ENCODE results near the gene HLA-E. TPM values are rescaled to one million over a fixed set of nuclear protein-coding genes. Genes with fewer than 3 reads are reported as not detected.

HLA-E gene
- total RNA-seq, 1 donor from 2014 or later: 1,028 TPM

- Histone ChIP-seq H3K27me3 (no peaks in the 10 kb centered on the region), H3K27ac (peak overlapping the region; percentile 61), H3K9me3 (no peaks in the 10 kb centered on the region), H3K4me3 (no peak overlapping the region), H3K36me3 (no peaks in the 10 kb centered on the region), H3K4me1 (peaks cover 5% of the 10 kb centered on the region)
- no peak for DNase-seq
- TF ChIP-seq, protein P1, sequence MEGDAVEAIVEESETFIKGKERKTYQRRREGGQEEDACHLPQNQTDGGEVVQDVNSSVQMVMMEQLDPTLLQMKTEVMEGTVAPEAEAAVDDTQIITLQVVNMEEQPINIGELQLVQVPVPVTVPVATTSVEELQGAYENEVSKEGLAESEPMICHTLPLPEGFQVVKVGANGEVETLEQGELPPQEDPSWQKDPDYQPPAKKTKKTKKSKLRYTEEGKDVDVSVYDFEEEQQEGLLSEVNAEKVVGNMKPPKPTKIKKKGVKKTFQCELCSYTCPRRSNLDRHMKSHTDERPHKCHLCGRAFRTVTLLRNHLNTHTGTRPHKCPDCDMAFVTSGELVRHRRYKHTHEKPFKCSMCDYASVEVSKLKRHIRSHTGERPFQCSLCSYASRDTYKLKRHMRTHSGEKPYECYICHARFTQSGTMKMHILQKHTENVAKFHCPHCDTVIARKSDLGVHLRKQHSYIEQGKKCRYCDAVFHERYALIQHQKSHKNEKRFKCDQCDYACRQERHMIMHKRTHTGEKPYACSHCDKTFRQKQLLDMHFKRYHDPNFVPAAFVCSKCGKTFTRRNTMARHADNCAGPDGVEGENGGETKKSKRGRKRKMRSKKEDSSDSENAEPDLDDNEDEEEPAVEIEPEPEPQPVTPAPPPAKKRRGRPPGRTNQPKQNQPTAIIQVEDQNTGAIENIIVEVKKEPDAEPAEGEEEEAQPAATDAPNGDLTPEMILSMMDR (IDR thresholded peaks at IDR 0.05): no peak
- intact Hi-C loops (cut with DNase I): no loop called here
- peak; percentile 59 for ATAC-seq
These were observed 19.8 kb downstream of the HLA-E start for GRCh38 chr6:30508890-30509736.

DNA sequence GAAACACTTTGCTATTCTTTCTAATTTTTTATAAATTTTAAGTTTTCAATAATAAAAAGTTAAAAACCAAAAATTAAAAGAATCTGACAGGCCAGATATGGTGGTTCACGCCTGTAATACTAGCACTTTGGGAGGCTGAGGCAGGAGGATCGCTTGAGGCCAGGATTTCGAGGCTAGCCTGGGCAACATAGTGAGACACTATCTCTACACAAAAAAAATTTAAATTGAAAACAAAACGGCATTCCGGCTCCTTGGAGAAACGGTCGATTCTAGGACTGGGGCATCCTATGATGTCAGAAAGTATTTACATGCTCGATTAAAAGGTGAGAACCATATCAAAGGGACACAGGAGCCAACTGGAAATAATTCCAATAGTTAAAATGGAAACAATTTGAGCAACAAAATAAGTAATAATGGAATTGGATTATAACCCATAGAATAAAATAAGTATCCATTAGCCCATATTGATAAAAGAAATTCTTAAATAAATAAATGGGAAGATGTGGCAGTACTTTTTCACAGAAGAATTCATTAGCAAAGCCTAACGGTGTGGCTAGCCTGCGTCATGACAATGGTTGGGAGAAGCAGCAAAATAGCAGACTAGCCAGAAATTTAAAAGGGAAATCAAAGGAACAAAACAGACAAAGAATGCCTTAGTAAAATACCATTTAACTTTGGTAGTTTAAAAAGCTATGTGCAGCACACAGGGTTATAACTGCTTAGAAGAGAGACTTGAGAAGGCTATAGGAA is 21.3 kb downstream of the HLA-E start:
- Histone ChIP-seq H3K36me3 (no peaks in the 10 kb centered on the region), H3K9me3 (no peaks in the 10 kb centered on the region), H3K27me3 (no peaks in the 10 kb centered on the region), H3K27ac (peak overlapping the region; percentile 55), H3K4me1 (peaks cover 11% of the 10 kb centered on the region), H3K4me3 (no peak overlapping the region)
- intact Hi-C loops (cut with DNase I): no loop called here
- ATAC-seq: no peak
- DNase-seq: no peak
- TF ChIP-seq, protein P1 (IDR thresholded peaks at IDR 0.05): no peak

DNA sequence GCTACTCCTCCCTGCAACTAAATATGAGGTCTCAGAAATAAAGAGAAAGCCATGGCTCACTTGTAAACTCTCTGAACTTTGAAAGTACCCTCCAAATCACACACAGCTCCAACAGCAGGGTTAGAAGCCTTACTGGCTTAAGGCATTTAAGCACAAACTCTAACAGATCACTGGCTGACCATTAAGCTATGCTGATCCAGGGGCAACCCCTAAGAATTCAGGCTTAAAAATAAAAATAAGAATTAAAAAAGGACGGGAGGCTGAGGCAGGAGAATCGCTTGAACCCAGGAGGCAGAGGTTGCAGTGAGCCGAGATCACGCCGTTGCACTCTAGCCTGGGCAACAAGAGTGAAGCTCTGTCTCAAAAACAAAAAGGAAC is 21.8 kb downstream of the HLA-E start:
- no peaks in the 10 kb centered on the region for H3K27me3 ChIP-seq
- H3K4me3 ChIP-seq: no peak overlapping the region
- intact Hi-C loops (cut with DNase I): no loop called here
- H3K4me1 ChIP-seq: peaks cover 11% of the 10 kb centered on the region
- TF ChIP-seq, protein P1 (IDR thresholded peaks at IDR 0.05): no peak
- no peaks in the 10 kb centered on the region for H3K9me3 ChIP-seq
- ATAC-seq (no peak), DNase-seq (no peak)
- no peak overlapping the region for H3K27ac ChIP-seq
- no peaks in the 10 kb centered on the region for H3K36me3 ChIP-seq

DNA sequence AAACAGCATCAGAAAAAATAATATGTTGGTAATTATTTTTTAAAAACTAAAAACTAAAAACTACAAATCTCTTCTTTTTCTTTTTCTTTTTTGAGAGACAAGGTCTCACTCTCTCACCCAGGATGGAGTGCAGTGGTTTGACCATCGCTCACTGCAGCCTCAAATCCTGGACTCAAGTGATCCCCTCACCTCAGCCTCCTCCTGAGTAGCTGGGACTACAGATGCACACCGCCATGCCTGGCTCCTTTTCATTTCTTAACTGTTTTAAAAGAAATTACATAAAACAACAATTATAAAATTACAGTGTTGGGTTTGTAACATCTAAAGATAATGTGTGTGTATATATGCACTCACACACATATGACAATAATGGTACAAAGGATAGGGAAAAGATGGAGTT is 24.1 kb downstream of the HLA-E start:
- TF ChIP-seq, protein P1 (IDR thresholded peaks at IDR 0.05): no peak
- ATAC-seq (no peak), DNase-seq (no peak)
- Histone ChIP-seq H3K27ac (no peak overlapping the region), H3K4me1 (peaks cover 19% of the 10 kb centered on the region), H3K27me3 (no peaks in the 10 kb centered on the region), H3K36me3 (no peaks in the 10 kb centered on the region), H3K4me3 (no peak overlapping the region), H3K9me3 (no peaks in the 10 kb centered on the region)
- intact Hi-C loops (cut with DNase I): no loop called here

- Histone ChIP-seq H3K36me3 (no peaks in the 10 kb centered on the region), H3K9me3 (no peaks in the 10 kb centered on the region), H3K27me3 (no peaks in the 10 kb centered on the region), H3K4me1 (peaks cover 14% of the 10 kb centered on the region), H3K4me3 (peak overlapping the region; percentile 53), H3K27ac (peak overlapping the region; percentile 92)
- intact Hi-C loops (cut with DNase I): no loop called here
- ATAC-seq: no peak
- DNase-seq: no peak
- TF ChIP-seq, protein P1 (IDR thresholded peaks at IDR 0.05): no peak
These were observed 25.8 kb downstream of the HLA-E start for GRCh38 chr6:30515106-30515505.

Data from upper lobe of right lung (tissue), 1 donor.